22Rv1 (cell line): ENCODE measurements around the gene ZFTA.

Experiments used
- H3K27ac ChIP-seq: fragments of 450-650 bp; 2 replicates; pipeline ENCODE4 v1.5.1; 2017
- ZFX ChIP-seq: fragments of 450-650 bp; IDR thresholded peaks from 2 replicates; pipeline ENCODE4 v1.6.1; 2017; ENCODE audit warnings: antibody characterized with exemption, borderline replicate concordance
- TF ChIP-seq, protein P1 (sequence below): fragments of 450-650 bp; IDR thresholded peaks from 2 replicates; pipeline ENCODE4 v1.5.1; 2017; ENCODE audit warnings: mild to moderate bottlenecking

ZFTA gene

GRCh38 chr11:63765688-63766241 lies 2.8 kb downstream of the ZFTA start:
- TF ChIP-seq ZFX: no peak
- TF ChIP-seq, protein P1, sequence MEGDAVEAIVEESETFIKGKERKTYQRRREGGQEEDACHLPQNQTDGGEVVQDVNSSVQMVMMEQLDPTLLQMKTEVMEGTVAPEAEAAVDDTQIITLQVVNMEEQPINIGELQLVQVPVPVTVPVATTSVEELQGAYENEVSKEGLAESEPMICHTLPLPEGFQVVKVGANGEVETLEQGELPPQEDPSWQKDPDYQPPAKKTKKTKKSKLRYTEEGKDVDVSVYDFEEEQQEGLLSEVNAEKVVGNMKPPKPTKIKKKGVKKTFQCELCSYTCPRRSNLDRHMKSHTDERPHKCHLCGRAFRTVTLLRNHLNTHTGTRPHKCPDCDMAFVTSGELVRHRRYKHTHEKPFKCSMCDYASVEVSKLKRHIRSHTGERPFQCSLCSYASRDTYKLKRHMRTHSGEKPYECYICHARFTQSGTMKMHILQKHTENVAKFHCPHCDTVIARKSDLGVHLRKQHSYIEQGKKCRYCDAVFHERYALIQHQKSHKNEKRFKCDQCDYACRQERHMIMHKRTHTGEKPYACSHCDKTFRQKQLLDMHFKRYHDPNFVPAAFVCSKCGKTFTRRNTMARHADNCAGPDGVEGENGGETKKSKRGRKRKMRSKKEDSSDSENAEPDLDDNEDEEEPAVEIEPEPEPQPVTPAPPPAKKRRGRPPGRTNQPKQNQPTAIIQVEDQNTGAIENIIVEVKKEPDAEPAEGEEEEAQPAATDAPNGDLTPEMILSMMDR: no peak

DNA sequence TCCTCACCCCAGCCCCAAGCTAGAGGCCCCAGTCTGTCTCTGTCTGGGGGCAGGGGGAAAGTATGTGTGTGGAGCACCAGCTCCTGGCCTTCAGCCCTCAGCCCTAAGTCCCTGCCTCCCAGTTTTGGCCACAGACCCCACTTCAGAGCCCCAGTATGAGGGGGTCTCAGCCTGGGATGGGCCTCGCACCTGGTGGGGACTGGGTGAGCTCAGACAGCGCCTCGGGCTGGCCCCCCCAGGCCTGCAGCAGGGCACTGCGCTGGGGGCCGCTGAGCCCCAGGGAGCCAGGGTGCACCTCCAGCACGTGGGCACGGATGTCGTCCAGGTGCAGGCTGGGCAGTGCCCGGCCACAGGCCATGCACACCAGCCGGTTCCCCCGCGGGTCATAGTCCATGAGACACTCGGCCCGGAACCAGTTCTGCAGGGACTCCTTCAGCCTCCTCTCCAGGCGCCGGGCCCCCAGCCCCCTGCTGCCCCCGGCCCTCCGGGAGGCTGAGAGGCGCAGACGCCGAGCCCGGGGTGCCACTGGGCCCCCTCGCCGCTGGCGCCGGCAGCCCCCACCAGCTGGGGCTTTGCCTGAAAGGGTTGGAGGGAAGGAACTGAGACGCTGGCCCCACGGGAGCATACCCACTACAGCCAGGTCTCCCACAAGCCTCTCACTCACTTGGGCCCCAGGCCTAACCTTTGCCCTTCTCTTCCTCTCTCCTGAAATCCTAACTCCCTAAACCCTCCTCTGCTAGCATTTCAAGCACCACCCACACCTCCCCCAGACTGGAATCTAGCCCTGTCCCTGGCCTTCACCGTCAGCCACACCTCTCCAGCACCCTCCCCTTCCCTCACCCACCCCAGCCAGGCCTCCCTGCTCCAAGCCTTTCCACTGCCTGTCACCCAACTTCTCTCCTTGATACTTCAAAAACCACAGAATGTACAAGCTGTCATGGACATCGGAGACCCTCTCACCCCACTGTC lies 3.6 kb downstream of the ZFTA start:
- no peak for TF ChIP-seq ZFX
- TF ChIP-seq, protein P1: no peak
- peak overlapping the region; percentile 83 for H3K27ac ChIP-seq

More at GRCh38 chr11:63765688-63766241, 2.8 kb downstream of the ZFTA start:
- peak overlapping the region; percentile 83 for H3K27ac ChIP-seq

DNA sequence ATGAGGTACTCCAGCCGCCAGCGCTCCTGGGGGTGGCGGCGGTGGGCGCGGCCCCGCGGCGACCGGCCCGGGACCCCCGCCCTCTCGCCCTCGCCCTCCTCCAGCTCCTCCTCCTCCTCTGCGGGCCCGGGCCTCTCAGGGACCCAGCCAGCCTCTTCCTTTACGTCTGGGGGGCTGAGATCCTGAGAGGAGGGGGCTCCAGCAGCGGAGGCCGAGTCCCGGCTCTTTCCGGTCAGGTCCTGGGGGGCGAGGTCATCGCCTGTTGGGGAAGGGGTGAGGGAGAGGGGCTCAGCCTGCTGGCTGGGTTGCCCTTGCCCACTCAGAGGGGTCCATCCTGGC lies 4.3 kb downstream of the ZFTA start:
- H3K27ac ChIP-seq: peak overlapping the region; percentile 83
- TF ChIP-seq ZFX: no peak
- TF ChIP-seq, protein P1: no peak

GRCh38 chr11:63763496-63764339 lies 4.9 kb downstream of the ZFTA start:
- TF ChIP-seq, protein P1: 0 out of 2 replicates have a peak, but pooled peaks have one; percentile 0
- TF ChIP-seq ZFX: no peak
- H3K27ac ChIP-seq: peak overlapping the region; percentile 83

DNA sequence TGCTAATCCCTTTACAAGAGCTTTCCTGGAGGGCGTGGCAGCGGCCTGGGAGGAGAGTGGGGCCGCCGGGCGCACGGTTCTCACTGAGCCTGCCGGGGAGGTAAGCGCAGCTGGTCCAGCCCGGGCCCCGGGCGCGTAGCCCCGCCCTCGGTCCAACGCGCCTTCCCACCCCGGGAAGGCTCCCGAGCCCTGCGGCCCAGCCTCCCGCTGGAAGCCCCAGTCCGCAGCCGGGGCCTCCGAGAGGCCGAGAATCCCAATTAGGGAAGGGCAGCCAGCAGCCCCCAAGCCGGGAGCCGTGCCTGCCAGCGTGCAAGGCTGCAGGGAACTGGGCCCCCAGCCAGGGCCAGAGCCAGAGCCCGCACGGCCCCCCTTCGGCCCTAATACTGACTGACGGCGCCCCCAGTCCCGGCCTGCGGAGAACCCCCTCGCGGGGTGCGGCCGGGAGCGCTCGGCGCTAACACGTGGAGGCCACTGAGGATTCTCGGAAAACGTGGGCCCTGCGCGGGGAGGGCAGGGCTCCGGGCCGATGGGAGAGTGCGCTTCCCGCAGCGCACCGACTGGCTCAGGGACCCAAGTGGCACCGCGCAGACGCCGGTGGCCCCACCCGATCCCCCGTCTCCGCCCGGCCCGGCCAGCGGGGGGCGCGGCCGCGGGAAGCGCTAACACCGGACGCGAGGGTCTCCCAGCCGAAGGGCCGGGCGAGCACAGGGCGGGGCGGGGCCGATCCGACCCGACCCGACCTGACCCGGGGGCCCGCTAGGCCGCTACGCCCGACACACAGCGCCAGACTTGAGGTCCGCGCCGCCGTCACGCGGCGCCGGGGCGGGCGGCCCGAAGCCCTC lies 5.7 kb downstream of the ZFTA start:
- H3K27ac ChIP-seq: peak overlapping the region; percentile 83
- TF ChIP-seq, protein P1: peak; percentile 36
- no peak for TF ChIP-seq ZFX

GRCh38 chr11:63761931-63762653 lies 6.5 kb downstream of the ZFTA start:
- TF ChIP-seq, protein P1: no peak
- TF ChIP-seq ZFX: no peak
- H3K27ac ChIP-seq: peak overlapping the region; percentile 83
